GM21528 (cell line): ENCODE data around the gene MORN3.
"Not testable (repeated sequence)": the region's sequence is repeated elsewhere in the genome, so short reads cannot be mapped to it uniquely, and the experiment has no call there.

Source experiments
- ATAC-seq: cut with Tn5 transposase; IDR thresholded peaks from one replicate; pipeline ENCODE4 v1.9.1; 2021; ENCODE audit warnings: mild to moderate bottlenecking, moderate library complexity; ENCODE audit not compliant: unreplicated experiment, low FRiP score

Gene MORN3

DNA sequence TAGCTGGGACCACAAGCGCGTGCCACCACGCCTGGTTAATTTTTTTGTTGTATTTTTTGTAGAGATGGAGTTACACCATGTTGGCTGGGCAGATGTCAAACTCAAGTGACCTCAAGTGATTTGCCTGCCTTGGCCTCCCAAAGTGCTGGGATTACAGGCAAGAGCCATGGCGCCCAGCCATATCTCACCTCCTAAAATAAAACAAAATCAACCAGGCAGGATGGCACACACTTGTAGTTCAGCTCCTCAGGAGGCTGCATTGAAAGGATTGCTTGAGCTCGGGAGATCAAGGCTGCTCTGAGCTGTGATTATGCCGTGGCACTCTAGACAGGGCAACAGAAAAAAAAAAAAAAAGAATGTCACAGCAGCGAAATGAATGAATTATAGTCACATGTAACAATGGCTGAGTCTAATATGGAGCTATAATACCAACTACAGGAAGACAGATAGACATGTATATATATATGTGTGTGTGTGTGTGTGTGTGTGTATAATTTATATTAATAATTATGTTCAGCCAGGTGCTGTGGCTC lies 23.8 kb upstream of the MORN3 start:
- ATAC-seq = no peak

- ATAC-seq = not testable (repeated sequence)
Observed at GRCh38 chr12:121692744-121693143, 23.3 kb upstream of the MORN3 start.

- no peak for ATAC-seq
Observed at GRCh38 chr12:121689430-121689829, 20.0 kb upstream of the MORN3 start.

DNA sequence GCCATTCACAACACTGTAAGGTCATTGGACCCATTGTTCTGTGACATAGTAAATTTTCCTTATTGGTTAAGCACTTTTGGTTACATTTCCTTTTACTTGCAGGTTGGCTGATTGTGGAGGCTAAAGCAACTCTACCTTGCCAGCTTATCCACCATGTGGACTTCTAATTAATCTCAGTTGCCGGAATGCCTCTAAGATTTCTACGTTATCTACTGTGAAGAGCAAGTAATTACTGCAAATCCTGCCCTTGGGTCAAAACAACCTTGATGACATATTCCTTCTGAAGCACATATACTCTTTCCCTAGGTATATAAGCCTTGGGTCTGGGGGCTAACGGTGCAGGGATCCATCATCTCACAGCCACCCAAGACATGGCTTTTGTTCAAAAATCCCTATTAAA lies 19.5 kb upstream of the MORN3 start:
- ATAC-seq = no peak

DNA sequence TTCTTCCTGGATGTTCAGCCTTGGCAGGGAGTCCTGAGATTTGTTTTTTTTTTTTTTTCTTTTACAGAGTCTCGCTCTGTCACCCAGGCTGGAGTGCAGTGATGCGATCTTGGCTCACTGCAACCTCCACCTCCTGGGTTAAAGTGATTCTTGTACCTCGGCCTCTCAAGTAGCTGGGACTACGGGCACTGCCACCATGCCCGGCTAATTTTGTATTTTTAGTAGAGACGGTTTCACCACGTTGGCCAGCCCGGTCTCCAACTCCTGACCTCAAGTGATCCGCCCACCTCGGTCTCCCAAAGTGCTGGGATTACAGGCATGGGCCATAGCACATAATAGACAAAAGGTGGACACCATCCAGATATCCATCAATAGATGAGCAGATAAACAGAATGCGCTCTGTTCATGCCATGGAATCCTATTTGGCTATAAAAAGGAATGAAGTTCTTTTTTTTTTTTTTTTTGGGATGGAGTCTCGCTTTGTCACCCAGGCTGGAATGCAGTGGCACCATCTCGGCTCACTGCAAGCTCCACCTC lies 10.3 kb upstream of the MORN3 start:
- ATAC-seq = not testable (repeated sequence)

DNA sequence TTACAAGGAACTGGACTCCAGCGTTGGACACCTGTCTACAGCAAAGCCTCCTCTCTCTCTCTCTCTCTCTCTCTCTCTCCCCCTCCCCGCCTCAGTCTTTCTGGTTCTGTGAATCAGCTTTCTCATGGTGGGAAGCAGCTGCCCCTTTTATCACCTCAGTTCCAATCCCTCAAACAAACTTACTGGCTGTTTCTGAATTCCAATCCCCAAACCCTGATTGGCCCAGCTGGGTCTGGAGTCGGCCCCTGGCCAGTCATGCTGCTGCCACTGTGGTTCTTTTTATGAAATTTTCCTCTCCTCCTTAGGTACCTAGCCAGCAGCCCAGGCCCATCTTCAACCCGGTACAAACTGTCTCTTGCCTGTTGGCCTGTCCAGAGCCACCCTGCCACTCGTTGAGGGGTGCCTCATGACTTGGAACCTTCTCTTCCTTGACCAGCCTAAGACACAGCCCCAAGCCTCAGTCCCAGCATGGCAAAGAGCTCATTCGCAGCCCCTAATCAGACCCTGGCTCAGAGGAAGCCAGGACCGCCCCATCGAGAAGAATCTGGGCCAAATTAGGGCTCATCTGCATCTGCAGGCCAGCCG lies 9.4 kb upstream of the MORN3 start:
- ATAC-seq = no peak

DNA sequence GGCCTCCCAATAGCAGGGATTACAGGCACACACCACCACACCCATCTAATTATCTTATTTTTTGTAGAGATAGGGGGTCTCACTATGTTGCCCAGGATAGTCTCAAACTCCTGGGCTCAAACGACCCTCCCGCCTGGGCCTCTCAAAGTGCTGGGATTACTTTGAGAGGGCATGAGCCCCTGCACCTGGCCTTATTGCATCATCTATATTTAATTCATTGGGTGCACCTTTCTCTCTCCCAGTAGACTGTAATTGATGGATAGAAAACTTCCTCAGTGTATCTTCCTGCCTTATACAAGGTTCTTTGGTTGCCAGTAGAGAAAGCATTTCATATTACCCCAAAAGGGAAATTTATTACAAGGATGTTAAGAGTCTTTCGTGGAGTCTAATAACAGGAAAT lies 8.9 kb upstream of the MORN3 start:
- ATAC-seq = no peak

- no peak for ATAC-seq
Observed at GRCh38 chr12:121676190-121676589, 6.7 kb upstream of the MORN3 start.

DNA sequence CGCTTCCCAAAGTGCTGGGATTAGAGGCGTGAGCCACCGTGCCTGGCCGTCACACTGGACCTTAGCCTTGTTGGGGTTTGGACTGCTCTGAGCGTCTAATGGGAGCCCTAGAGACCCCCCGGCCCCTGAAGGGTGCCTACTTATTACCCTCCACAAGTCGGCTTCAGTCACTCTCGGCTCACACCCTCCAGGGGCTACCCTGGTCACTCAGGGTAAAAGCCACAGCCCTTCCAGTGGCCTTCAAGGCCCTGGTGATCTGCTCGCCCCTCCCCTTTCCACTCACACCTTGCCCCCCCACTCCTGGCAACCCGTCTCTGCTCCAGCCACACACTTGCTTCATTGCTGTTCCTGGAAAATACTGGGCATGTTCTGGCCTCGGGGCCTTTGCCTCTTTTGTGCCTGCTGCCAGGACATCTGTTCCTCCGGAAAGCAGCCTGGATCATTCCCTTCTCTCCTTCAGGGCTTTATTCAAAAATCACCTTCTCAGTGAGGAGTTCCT lies 3.6 kb upstream of the MORN3 start:
- no peak for ATAC-seq

GRCh38 chr12:121668750-121669520 lies 519 bp downstream of the MORN3 start:
- ATAC-seq = no peak

DNA sequence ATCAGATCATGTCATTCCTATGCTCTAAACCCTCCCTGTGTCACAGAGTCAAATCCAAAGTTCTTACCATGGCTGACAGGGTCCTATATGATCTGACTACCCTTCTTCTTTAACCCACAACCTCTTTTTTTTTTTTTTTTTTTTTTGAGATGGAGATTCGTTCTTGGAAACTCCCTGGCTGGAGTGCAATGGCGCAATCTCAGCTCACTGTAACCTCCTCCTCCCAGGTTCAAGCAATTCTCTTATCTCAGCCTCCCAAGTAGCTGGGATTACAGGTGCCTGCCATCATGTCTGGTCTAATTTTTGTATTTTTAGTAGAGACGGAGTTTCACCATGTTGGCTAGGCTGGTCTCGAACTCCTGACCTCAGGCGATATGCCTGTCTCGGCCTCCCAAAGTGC lies 2.6 kb downstream of the MORN3 start:
- ATAC-seq = not testable (repeated sequence)

- no peak for ATAC-seq
Observed at GRCh38 chr12:121663610-121663929, 5.9 kb downstream of the MORN3 start.

DNA sequence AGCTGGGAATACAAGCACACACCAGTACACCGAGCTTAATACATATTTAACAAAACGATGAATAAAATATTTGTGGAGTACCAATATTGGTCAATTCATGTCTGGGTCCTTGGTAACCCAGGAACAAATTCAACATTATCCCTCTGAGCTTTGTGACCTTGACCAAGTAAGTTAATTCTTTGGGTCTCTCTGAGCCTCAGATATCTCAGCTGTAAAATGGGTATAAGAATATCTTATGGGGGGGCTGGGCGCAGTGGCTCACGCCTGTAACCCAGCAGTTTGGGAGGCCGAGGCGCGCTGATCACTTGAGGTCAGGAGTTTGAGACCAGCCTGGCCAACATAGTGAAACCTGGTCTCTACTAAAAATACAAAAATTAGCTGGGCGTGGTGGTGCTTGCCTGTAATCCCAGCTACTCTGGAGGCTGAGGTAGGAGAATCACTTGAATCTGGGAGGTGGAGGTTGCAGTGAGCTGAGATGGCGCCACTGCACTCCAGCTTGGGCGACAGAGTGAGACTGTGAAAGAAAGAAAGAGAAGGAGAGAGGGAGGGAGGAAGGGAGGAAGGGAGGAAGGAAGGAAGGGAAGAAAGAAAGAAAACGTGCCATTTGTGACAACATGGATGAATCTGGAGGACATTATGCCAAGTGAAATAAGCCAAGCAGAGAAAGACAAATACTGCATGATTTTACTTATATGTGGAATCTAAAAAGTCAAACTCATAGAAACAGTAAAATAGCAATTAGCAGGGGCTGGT lies 7.9 kb downstream of the MORN3 start:
- not testable (repeated sequence) for ATAC-seq

DNA sequence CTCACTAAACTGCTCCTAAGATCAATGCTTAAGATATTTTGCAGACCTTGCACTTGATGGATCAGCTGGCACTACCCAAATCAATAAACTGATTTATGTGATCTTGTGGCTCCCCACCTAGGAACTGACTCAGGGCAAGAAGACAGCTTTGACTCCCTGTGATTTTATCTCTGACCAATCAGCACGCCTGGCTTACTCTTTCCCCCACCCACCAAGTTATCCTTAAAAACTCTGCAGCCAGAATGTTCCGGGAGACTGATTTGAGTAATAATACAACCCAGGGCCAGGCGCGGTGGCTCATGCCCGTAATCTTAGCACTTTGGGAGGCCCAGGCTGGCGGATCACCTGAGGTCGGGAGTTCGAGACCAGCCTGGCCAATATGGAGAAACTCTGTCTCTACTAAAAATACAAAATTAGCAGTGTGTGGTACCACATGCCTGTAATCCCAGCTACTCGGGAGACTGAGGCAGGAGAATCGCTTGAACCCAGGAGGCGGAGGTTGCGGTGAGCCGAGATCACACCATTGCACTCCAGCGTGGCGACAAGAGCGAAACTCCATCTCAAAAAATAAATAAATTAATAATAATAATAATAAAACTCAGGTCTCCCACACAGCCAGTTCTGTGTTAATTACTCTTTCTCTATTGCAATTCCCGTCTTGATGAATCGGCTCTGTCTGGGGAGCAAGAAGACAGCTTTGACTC lies 12.0 kb downstream of the MORN3 start:
- ATAC-seq = no peak

- ATAC-seq = no peak
Observed at GRCh38 chr12:121656122-121656521, 13.3 kb downstream of the MORN3 start.

- ATAC-seq = no peak
Observed at GRCh38 chr12:121653999-121654398, 15.5 kb downstream of the MORN3 start.

DNA sequence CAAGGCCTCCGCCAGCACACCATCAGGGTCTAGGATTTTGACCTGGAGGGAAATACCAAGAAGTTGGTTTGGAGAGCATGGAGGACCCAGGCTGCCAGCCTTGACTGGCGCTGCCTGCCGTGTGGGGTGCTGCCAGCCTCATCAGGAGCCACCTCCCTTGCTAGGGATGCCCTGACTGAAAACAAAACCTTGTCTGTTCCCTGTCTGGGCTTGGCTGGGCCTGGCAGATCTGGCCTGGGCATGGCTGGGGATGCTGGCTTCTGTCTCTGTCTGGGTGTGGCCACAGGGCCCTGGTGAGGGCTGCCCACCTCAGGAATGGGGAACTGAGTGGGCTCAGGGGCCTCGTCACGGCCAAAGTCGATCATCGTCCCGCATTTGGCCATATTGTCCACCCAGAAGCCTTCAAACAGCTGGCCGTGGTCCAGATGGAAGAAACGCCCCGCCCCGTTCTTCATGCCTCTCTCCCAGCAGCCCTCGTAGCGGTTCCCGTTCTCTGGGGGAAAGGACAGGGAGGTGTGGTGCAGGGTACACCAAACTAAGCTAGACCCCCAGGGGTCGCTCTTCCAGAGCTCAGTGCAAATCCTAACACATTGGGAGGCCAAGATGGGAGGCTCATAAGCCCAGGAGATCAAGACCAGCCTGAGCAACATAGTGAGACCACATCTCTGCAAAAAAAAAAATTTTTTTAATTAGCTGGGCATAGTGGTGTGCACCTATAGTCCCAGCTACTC lies 16.5 kb downstream of the MORN3 start:
- no peak for ATAC-seq

DNA sequence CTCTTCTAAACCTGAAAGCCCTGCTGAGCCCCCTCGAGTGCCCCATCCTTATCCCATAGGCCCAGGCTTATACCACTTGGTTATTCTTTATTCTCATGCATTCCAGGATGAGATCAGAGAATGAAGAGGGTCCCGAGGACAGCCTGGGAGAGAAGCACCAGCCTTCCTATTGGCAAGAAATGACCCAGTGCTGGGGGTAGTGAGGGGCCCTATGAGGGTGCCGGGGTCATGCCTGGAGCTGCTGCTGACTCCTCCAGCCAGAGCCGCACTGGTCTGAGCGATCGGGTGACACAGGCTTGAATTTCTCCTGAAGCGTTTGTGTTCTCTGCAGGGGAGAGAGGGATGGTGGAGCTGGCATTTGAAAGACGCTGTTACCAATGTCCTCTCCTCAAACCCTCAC lies 18.1 kb downstream of the MORN3 start:
- no peak for ATAC-seq

DNA sequence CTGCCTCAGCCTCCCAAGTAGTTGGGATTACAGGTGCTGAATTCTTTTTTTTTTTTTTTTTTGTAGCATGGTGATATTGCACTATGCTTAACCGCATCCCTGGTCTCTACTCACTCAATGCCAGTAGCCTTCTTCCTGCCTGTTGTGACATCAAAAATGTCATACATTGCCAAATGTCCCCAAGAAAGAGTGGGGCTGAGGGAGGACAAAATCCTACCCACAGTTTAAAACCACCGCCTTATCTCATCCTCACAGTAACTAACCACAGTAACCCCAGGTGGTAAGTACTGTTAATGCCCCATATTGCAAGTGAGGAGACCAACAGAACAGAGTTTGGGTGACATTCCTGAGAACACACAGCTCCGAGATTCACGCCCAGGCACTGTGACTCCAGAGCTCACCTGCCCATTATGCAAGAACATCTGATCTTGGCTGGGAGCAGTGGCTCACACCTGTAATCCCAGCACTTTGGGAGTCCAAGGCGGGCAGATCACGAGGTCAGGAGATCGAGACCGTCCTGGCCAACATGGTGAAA lies 19.6 kb downstream of the MORN3 start:
- no peak for ATAC-seq

GRCh38 chr12:121649322-121649721 lies 20.1 kb downstream of the MORN3 start:
- ATAC-seq = no peak
